B cell (primary cell): ENCODE measurements around the gene ZFP14.

Experiments
- EZH2 ChIP-seq: IDR thresholded peaks from 2 replicates; pipeline ENCODE4 v1.6.1; 2012; ENCODE audit warnings: borderline replicate concordance, low read depth, mild to moderate bottlenecking, moderate library complexity, low read length; ENCODE audit not compliant: insufficient read depth, poor library complexity, severe bottlenecking
- TF ChIP-seq, protein P1 (sequence below): fragments of 200-600 bp; IDR thresholded peaks from one replicate; pipeline ENCODE4 v1.8.0; 2022; ENCODE audit warnings: antibody characterized with exemption, mild to moderate bottlenecking

GRCh38 chr19:36420961-36421748 lies 42.2 kb upstream of the ZFP14 start:
- TF ChIP-seq, protein P1, sequence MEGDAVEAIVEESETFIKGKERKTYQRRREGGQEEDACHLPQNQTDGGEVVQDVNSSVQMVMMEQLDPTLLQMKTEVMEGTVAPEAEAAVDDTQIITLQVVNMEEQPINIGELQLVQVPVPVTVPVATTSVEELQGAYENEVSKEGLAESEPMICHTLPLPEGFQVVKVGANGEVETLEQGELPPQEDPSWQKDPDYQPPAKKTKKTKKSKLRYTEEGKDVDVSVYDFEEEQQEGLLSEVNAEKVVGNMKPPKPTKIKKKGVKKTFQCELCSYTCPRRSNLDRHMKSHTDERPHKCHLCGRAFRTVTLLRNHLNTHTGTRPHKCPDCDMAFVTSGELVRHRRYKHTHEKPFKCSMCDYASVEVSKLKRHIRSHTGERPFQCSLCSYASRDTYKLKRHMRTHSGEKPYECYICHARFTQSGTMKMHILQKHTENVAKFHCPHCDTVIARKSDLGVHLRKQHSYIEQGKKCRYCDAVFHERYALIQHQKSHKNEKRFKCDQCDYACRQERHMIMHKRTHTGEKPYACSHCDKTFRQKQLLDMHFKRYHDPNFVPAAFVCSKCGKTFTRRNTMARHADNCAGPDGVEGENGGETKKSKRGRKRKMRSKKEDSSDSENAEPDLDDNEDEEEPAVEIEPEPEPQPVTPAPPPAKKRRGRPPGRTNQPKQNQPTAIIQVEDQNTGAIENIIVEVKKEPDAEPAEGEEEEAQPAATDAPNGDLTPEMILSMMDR, result no peak
- TF ChIP-seq EZH2, result no peak
